DOHH2 (cell line): ENCODE data around the gene FRS2.

ENCODE experiments used
- H3F3A ChIP-seq: fragments of 200-600 bp; sonication (generic), shearing (Covaris generic); 2 replicates; pipeline ENCODE4 v1.6.0; 2016; ENCODE audit warnings: antibody characterized with exemption, mild to moderate bottlenecking; ENCODE audit not compliant: control insufficient read depth, insufficient read depth
- H3K27ac ChIP-seq: fragments of 200-600 bp; sonication (generic); 2 replicates; pipeline ENCODE4 v1.5.1; 2014; ENCODE audit warnings: low read depth, mild to moderate bottlenecking, low read length, moderate library complexity
- H3K27me3 ChIP-seq: fragments of 200-600 bp; sonication (generic); 2 replicates; pipeline ENCODE4 v1.6.1; 2014; ENCODE audit warnings: mild to moderate bottlenecking, low read length, mixed read lengths; ENCODE audit not compliant: control insufficient read depth
- H3K36me3 ChIP-seq: fragments of 200-600 bp; sonication (generic); 2 replicates; pipeline ENCODE4 v1.6.1; 2014; ENCODE audit warnings: mild to moderate bottlenecking, low read length, moderate library complexity, mixed read lengths; ENCODE audit not compliant: control insufficient read depth
- H3K4me1 ChIP-seq: fragments of 200-600 bp; sonication (generic); 2 replicates; pipeline ENCODE4 v1.6.1; 2014; ENCODE audit warnings: mild to moderate bottlenecking, low read length, mixed read lengths; ENCODE audit not compliant: control insufficient read depth
- H3K4me2 ChIP-seq: fragments of 200-600 bp; sonication (generic); 2 replicates; pipeline ENCODE4 v1.6.0; 2014; ENCODE audit warnings: mild to moderate bottlenecking, low read length, moderate library complexity
- H3K4me3 ChIP-seq: fragments of 200-600 bp; sonication (generic); 2 replicates; pipeline ENCODE4 v1.5.1; 2014; ENCODE audit warnings: mild to moderate bottlenecking, low read length, mixed read lengths
- H3K79me2 ChIP-seq: fragments of 200-600 bp; sonication (generic); 2 replicates; pipeline ENCODE4 v1.6.1; 2014; ENCODE audit warnings: mild to moderate bottlenecking, low read length, mixed read lengths; ENCODE audit not compliant: control insufficient read depth
- H3K9me2 ChIP-seq: fragments of 200-600 bp; sonication (generic); replicated peaks from 2 replicates; pipeline ENCODE4 v1.6.1; 2014; ENCODE audit warnings: mild to moderate bottlenecking, low read length, mixed read lengths; ENCODE audit not compliant: control insufficient read depth
- H3K9me3 ChIP-seq: fragments of 200-600 bp; sonication (generic); 2 replicates; pipeline ENCODE4 v1.6.1; 2014; ENCODE audit warnings: antibody characterized with exemption, low read length, mixed read lengths; ENCODE audit not compliant: control insufficient read depth, insufficient read depth
- H4K20me1 ChIP-seq: fragments of 200-600 bp; sonication (generic); 2 replicates; pipeline ENCODE4 v1.6.0; 2014; ENCODE audit warnings: low read depth, mild to moderate bottlenecking, antibody characterized with exemption, low read length, moderate library complexity; ENCODE audit not compliant: control insufficient read depth, insufficient read depth
- CTCF ChIP-seq: fragments of 200-600 bp; sonication (generic); IDR thresholded peaks from one replicate; pipeline ENCODE4 v1.5.1; 2014; ENCODE audit warnings: antibody characterized with exemption, mild to moderate bottlenecking, low read depth, low read length; ENCODE audit not compliant: poor library complexity, severe bottlenecking
- EZH2phosphoT487 ChIP-seq: fragments of 200-600 bp; sonication (generic); IDR thresholded peaks from 2 replicates; pipeline ENCODE4 v1.6.1; 2017; ENCODE audit warnings: borderline replicate concordance, mild to moderate bottlenecking, antibody characterized with exemption, low read length, moderate library complexity, mixed read lengths

The FRS2 gene

GRCh38 chr12:69523433-69524330 is 53.5 kb downstream of the FRS2 start:
- H3F3A ChIP-seq = no peaks in the 10 kb centered on the region
- H3K9me2 ChIP-seq = no peaks in the 10 kb centered on the region
- no peaks in the 10 kb centered on the region for H3K36me3 ChIP-seq
- no peaks in the 10 kb centered on the region for H3K4me1 ChIP-seq
- no peaks in the 10 kb centered on the region for H3K27me3 ChIP-seq
- H3K9me3 ChIP-seq = peaks cover 9% of the 10 kb centered on the region; the same call in 1 of the 2 replicates
- TF ChIP-seq CTCF = no peak
- no peak for TF ChIP-seq EZH2phosphoT487
- H3K4me2 ChIP-seq = no peak overlapping the region
- H3K79me2 ChIP-seq = peaks cover 82% of the 10 kb centered on the region
- no peak overlapping the region for H3K4me3 ChIP-seq
- no peak overlapping the region for H3K27ac ChIP-seq
- no peaks in the 10 kb centered on the region for H4K20me1 ChIP-seq

- Histone ChIP-seq H4K20me1 (no peaks in the 10 kb centered on the region), H3K36me3 (no peaks in the 10 kb centered on the region), H3K4me3 (no peak overlapping the region), H3K9me2 (no peaks in the 10 kb centered on the region), H3K27me3 (no peaks in the 10 kb centered on the region), H3K9me3 (peaks cover 9% of the 10 kb centered on the region; the same call in 1 of the 2 replicates), H3K4me2 (no peak overlapping the region), H3K4me1 (no peaks in the 10 kb centered on the region), H3F3A (no peaks in the 10 kb centered on the region), H3K27ac (no peak overlapping the region), H3K79me2 (peaks cover 82% of the 10 kb centered on the region)
- TF ChIP-seq CTCF (no peak), EZH2phosphoT487 (no peak)
Measured at GRCh38 chr12:69524331-69524630, 54.1 kb downstream of the FRS2 start.

- Histone ChIP-seq H3K4me1 (no peaks in the 10 kb centered on the region), H3K4me3 (no peak overlapping the region), H3K9me3 (peaks cover 9% of the 10 kb centered on the region; the same call in 1 of the 2 replicates), H3K9me2 (no peaks in the 10 kb centered on the region), H3K27me3 (no peaks in the 10 kb centered on the region), H3K36me3 (no peaks in the 10 kb centered on the region), H3K4me2 (no peak overlapping the region), H3F3A (no peaks in the 10 kb centered on the region), H3K79me2 (peaks cover 76% of the 10 kb centered on the region), H3K27ac (no peak overlapping the region), H4K20me1 (no peaks in the 10 kb centered on the region)
- no peak for TF ChIP-seq CTCF
- TF ChIP-seq EZH2phosphoT487 = no peak
Measured at GRCh38 chr12:69524755-69525469, 54.7 kb downstream of the FRS2 start.
